Iris pigment epithelial cell (primary cell): Measurements from ENCODE around the gene CRTAC1.

ENCODE experiments used
- DNase-seq: peaks from one replicate; pipeline ENCODE4 v3.0.0-alpha.2; 2011; ENCODE audit warnings: low read depth

Gene CRTAC1

DNA sequence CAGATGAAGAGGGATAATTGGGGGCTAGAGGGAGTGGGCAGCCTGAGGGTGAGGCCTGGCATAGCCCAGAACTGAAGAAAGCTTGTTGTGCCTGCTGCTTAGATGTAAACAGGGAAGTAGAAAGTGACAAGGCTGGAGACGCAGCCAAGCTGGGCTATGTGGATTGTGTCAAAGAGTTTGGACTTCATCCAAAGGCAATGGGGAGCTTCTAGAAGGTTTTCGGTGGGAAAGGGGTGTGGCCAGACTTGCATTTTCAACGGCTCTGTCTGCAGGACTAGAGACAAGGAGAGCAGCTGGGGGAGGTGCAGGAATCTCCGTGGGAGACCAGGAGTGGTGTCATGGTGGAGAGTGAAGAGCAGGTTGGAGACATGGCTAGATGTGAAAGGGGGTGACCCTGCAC is 132.0 kb downstream of the CRTAC1 start:
- no peak for DNase-seq

DNA sequence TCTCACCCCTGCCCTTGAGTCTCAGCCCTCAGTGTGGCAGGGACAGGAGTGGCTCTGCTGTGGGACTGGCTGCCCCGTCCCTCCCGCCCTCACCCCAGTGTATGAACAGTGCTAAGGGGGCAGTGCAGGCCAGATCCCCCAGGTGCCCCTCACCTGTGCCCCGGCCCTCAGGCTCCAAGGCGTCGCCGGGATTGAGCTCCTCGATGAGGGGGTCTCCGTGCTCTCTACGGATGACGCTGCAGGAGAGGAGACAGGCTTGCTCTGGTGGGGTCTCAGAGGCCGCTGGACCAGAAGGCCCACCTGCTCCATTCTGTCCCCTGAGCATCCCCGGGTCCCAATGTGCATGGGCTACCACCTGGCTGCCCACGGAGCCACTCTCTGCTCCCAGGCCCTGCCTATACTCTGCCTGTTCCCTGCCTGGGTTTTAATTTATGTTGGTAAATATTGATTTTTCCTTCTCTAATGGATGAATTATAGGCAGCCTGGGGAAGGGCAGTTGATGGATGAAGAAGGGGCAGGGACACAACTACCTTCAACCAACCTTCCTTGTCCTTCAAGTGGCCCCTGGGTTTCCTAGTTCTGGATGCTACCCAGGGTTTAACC is 133.6 kb downstream of the CRTAC1 start:
- no peak for DNase-seq

DNA sequence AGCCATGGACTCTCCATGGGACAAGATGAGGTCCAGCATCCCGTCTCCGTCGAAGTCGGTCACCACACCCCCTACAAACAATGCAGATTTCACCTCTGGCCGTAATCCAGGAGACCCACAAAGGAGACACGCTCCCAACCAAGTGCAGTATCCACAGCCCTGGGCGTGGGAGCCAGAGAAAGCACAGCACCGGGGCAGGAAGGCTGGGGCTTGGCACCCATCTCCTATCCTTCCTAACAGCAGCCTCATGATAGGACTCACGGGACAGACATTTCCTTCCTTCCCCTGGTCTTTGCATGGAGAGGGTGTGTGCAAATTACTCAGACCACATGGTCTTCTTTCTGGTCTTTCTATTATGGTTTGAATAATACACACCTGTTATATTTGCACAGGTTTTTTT is 134.5 kb downstream of the CRTAC1 start:
- no peak for DNase-seq

DNA sequence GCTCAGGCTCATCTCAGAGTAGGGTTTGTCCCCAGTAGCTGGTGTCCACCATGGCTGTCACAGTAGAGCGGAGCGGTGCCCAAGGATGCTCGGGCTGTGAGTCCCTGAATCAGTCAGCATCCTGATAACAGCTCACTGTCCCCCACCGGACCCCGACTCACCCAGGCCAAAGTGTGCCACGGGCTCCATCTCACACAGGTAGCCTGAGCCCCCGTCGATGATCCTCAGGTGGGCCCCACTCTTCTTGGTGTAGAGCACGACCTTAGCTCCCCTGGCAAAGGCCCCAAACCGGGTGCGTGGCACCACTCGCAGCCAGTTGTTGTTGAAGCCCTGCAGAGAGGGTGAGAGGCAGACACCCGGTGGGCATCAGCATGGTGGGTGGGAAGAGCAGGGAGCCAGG is 135.3 kb downstream of the CRTAC1 start:
- no peak for DNase-seq

DNA sequence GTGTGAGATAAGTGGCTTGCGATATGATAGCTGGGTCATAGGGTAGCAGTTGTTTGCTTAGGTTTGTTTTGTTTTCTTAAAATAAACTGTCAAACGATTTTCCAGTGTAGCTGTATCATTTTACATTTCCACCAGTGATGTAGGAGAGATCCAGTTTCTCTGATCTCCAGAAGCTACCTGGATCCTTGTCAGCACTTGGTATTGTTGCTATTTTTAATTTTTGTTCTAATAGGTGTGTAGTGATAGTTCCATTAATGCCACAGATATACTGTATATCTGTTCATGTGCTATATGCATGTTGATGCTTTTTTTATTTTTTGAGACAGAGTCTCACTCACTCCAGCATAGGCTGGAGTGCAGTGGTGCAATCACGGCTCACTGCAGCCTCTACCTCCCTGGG is 136.3 kb downstream of the CRTAC1 start:
- no peak for DNase-seq

DNA sequence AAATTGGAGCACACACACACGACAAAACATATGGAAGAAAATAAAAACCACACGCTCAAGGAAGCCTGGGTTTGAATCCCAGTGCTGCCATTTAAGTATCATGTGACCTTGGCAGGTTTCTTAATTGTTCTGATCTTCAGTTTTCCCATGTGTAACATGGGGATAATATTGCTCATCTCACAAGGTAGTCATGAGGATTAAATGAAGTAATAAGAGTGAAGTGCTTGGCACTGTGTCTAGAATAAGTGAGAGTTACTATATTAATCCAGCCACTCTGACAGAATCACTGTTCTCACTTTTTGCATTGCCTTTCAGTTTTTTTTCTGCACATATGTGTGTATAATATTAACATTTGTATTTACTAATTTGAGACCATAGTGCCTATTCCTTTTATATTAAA is 137.5 kb downstream of the CRTAC1 start:
- DNase-seq = no peak

DNA sequence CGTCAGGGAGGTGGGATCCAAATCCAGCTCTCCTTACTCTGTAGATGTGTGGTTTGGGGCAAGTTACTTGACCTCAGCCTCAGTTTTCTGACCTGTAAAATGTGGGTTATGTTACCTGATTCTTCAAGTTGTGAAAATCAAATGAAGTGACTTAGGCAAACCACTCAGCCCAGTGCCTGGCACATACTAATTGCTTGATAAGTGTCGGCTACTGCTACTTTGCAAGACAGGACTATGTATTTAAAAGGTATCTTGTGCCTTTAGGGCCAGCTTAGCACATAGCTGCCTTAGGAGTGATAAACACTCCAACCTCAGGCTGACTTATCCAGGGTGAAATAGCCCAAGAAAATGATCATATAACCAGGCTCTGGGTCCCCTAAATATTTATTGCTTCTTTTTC is 137.9 kb downstream of the CRTAC1 start:
- DNase-seq = no peak

DNA sequence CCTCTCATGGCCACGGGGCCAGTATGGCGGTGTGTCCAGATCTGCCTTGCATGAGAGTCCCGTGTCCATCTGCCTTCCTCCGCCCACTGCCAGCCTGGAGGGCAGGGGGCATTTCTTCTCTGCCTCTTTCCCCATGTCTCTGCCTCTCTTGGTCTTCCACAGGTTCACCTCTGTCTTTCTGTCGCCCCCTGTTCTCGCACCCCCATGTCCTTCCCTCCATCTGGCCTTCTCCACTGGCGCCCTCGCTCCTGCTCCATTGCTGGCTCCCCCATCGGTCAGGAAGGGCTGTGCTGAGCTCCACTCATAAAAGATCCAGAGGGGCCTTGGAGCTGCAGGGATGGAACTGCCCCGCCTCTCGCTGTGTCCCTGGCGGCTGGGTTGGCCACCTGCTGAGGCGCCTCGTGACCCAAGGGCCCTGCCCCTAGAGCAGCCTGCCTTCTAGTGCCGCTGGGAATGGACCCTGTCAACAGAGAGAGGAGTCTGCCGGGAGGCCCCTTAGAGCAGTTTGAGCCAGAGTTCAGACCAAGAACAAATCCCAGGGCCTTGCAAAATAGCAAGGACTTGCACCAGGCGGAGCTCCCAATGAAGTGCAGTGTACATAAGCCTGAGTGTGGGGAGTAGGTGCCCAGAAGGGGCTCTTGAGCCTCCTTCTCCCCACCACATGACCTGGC is 138.8 kb downstream of the CRTAC1 start:
- no peak for DNase-seq

DNA sequence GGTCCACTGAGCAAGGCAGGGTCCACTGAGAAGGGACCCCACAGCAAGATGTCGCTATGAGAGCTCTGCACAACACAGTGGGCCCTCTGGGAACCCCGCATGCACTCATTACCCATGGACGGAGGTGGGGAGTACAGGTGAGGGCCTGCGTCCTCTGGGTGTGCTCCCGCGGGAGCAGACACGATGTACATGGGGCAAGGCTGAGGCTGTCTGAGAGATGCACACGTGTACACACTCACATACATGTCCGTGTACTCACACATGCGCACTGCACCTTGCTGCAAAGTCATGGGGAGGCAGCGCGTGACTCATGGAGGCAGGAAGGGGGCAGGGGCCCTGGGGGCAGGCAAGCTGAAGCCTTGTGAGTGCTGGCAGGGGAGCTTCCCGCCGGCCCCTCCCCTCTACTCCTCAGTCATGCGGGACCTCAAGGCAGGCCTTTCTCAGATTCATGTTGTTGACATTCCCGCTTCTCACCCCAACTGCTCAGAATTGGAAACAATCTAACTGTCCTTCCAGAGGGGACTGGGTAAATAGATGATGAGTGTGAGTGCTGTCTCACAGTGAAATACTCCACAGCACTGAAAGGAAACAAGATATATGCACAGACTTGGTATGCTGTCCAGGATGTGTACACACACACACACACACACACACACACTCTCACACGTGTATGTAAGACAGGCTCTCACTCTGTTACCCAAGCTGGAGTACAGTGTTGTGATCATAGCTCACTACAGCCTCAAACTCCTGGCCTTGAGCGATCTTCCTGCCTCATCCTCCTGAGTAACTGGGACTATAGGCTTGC is 140.8 kb downstream of the CRTAC1 start:
- DNase-seq = peak; percentile 65

DNA sequence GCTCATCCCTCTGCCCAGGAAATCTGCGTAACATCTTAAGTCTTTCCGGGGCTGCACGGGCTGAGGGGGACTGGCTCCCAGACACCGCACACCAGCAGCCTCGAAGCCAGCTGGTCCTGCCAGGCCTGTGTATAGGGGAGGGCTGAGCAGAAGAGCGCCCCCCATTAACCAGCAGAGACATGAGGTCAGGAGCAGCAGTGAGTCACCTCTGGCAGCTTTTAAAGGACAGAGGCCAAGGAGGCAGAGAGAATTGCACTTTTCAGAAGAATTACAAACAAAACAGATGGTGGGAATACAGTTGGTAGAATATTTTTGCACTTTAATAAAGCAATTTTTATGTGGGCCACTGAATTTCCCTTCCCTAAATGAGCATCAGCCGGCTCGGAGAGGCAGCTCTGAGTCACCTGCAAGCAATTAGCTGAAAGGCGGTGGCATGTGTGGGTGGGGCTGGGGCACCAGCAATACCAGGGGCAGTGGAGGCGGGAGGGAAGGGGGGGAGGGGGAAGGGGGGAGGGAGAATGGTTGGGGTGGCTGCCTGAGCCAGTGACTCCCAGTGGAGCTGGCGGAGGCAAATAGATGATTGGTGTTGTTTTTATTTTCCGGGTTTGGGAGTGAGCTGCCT is 141.7 kb downstream of the CRTAC1 start:
- DNase-seq = peak; percentile 25

DNA sequence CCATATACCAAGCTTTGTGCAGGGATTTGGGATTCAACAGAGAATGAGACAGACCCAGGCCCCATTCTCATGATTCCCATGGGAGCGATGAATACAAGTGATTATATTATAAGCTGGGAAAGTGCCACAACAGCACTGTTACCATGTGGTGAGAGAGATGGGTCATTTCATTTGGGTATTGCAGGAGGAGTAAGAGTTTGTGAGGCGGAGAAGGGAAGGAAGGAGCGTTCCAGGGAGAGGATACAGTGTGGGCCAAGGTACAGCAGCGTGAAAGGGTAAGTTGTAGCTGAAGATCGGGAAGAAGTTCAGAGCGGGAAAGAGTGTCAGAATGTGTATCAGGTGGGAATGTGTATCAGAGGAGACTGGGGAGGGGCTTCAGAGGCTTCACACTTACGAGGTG is 142.3 kb downstream of the CRTAC1 start:
- DNase-seq = no peak

DNA sequence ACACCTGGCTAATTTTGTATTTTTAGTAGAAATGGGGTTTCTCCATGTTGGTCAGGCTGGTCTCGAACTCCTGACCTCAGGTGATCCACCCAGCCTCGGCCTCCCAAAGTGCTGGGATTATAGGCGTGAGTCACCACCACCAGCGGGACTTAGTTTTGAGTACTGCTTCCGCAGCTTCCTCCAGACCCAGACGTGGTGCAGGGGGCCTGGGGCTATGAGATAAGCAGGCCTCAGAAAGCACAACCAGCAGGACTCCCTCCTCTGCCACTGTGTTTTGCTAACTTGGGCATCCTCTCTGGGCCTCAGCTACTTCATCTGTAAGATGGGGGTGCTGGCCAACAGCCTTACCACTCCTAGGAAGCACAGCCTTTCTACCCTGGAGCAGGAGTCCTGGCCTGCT is 143.0 kb downstream of the CRTAC1 start:
- no peak for DNase-seq

DNA sequence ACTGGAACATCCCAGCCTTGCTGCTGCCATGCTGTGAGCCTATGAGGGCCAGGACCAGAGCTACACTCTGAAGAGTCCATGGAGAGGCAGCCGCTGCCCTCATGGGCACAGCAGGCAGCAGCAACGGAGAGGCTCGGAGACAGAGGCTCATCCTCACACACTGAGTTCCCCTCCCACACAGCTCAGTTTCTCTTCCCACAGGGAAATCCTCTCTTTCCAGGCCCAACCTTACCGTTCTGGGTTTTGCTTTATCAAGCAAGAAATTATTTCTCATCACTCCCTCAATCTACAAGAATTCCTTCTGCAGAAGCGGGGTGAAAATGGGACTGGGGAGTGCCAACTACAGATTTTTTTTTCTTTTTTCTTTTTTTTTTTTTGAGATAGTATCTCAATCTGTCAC is 144.1 kb downstream of the CRTAC1 start:
- DNase-seq = no peak

DNA sequence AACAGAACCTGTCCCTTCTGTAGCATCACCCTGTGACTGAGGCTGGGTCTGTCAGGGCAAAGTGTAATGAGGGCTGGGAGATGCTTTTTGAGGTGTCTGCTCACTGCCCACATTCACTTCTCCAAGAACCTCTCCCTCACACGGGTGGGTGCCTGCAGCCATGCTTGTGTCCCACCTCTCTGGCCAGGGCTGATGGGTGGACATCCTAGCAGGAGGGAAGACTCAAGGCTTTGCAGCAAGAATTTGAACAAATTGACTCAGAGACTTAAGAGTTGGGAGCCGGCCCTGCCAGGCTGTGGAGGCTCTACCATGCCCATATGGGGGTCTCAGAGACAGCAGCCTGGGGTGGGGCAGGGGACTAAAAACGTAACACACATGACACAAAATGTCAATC is 147.3 kb downstream of the CRTAC1 start:
- no peak for DNase-seq

DNA sequence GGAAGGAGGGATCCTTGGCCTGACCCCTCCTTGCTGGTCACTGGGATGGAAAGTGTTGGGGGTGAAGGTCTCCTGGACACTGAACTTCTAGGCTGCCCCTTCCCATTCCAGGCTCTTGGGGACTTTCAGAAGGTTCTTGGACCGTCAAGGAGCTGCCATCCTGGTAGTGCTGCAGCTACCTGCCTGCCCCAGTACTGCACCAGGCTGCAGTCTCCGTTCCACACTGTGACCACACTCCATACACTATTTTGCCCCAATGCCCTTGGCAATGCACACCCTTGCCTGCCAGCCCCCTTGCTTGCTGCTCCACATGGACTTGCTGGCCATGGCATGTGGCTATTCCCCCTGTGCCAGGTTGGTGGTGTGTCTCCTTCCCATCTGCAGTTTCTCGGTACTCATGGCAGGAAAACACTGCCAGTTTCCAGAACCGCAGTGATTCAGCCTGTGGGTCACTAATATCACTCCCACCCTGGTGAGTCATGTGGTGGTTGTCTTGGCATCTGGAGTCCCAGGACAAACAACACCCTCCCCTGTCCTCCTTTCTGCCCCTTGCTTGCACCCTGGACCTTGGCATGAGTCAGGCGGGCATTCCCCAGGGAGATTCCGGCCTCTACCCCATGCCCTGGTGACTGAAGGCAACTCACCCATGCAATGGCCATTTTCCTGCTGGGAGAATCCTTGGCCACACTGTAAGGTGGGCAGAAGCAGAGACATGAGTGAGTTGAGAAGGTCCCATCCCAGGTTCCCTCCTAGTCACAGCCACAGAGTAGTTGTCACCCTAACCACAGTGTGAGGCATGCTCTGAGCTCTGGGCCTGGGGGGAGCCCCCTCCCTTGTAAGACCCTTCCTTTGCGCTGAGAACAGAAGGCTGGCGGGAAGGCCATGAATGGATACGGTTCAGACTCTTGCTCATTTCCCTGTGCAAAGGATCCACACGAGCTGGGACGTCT is 148.0 kb downstream of the CRTAC1 start:
- DNase-seq = peak; percentile 57

DNA sequence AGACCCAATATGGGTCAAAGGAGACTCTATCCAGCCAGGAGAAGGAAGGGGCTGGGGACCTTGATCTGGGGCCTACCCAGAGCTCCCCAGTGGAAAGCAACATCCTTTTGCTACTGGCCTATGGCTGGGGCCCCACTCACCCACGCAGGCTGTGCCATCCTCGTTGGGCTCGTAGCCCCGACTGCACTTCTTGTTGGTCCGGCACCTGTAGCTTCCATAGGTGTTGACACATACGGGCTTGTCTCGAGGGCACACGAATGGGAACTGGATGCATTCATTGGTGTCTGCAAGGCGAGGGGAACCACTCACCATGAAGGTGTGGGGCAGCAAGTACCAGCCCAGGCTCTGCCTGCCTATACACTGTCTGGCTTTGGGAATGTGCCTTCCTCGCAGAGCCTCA is 150.3 kb downstream of the CRTAC1 start:
- DNase-seq = no peak

DNA sequence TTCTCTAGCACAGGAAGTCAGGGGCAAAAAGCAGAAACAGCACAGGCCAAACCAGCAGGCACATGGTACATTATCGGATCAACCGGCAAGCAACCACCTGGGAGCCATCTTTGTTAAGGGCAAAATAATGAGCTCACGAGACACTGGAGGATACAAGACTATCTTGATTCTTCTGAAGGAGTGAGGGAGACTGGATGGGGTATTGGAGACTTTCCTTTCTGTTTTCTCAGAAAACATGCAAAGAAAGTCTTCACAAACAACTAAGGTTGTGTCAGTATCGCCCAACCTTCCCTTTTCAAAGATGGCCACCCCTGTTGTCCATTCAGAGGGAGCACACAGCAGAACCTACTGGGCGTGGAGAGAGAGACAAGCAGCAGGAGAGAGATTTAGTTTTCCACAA is 151.2 kb downstream of the CRTAC1 start:
- no peak for DNase-seq

DNA sequence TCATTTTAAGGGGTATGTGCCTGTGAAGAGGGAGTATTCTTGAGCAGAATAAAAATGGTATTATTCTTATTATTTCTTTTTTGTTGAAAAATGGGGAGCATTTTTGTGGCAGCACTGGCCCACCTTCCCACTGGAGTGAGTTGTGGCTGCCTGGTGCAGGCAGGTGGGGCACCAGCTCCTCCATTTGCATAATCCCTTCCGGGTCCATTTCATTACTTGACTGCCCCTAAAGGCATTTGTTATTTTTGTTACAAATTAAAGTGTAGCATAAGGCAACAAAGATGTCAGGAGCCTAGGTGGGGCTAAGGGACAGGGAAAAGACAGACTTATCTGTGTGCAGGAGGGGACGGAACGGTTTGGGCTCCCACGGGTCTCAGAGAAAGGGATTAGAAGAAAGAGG is 154.0 kb downstream of the CRTAC1 start:
- no peak for DNase-seq

DNA sequence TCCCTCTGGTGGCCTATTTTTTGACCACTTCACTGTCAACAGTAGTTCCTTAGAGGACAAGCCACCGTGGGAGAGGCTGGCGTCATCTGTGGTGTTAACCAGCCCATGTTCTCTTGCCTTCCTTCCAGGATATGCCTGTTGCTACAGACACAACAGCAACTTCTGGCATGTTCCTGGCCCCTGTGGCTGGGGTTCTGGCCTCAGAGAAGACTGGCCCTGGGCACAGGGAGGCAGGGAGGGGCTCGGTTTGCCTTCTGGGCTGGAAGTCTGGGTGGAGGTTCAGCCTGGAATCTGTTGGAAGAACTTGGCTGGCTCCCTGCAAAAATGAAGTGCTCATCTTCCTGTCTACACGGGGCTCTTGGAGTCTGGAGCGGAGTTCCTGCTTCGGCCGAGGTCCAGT is 155.0 kb downstream of the CRTAC1 start:
- no peak for DNase-seq

DNA sequence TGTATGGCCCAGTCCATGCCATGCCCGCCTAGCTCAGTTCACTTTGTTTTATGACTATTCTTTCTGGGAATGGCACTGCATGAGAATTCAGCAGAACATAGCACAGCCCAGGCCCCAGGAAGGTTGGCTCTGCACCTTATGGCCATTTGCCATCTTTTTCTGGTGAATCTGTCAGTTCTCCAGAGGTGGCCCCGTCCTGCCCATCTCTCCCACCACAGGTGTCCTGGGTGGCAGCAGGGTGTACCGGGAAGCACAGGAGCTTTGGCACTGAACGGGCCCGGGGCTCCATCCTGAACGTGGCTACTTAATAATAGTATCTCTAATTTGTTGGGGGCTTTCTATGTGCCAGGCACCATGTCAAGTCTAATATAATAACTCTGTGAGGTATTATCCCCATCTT is 156.1 kb downstream of the CRTAC1 start:
- DNase-seq = no peak

DNA sequence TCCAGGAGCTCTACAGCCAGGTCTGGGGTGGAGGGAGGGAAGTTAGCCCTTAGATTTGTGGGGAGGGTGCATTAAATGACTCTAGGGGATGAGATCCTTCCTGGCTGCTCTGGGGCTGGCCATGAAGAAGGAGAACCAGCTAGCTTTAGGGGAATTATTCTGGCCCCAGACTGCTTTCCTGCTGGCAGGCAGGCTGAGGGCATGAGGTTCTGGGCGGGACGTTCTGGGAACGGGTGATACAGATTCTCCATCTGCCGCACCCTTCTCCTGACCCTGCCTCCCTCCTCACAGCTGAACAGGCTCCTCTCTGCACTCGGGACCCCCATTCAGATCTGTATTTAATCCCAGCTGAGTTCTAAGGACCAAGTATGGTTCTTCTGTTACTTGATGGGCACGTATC is 156.9 kb downstream of the CRTAC1 start:
- no peak for DNase-seq

DNA sequence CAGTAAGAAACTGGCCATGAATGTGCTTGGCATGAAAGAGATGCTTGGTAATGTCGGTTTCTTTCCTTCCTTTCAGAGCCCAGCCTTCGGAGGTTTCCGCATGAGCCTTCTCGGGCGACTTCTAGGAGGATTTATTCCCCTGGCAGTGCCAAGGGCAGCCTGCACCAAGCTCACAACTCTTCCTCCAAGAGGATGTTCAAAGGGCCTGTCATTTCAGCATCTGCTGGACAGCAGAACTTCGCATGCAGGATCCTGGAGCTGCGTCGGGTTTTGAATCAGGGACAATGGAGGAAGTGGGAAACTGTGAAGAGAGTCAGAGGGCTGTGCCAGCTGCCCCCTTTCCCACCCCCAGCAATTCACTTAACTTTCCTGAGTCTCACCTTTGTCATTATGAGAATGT is 159.4 kb downstream of the CRTAC1 start:
- DNase-seq = no peak
